ENCODE measurements around the gene FNDC10. TPM values are rescaled to one million over a fixed set of nuclear protein-coding genes. Genes with fewer than 3 reads are reported as not detected.

FNDC10 gene
- total and polyA plus RNA-seq, 9 of the 15 experiments (the other 6 are each of a cell fraction or from before 2014, with no cell fraction given): 0.08 to 6.3 (median 1.6) TPM

DNA sequence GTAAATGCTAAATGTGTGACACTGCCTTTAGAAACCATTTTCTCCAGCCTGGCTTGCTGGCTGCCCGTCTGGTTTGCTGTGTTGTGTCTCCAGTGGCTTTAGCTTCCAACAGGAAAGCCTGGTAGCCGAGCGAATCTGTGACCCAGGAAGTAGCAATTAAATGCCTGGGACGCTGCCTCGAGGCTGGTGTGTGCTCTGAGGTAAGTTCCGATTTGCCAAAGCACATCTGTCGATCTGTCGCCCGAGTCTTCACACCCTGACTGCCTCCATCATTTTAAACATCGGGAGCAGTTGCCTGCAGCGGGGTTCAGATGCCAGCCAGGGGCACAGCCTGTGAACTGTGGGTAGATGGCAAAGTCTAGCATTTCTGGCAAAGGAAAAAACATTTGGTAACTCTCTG, 17.6 kb upstream of the FNDC10 start:
- FAIRE-seq (no peak), ATAC-seq (no peak), DNase-seq (ENCODE audit: extremely low read depth in 1 of 4, low spot score in 3 of 4) (no peak)
- Histone ChIP-seq H3K27ac (ENCODE audit: extremely low read depth, low read depth, low read length) (no peak overlapping the region), H4K20me1 (replicated peaks; ENCODE audit: control insufficient read depth, insufficient read depth, low read length) (peaks cover 24% of the 10 kb centered on the region; the same call in 1 of the 2 replicates), H3K9me1 (ENCODE audit: control insufficient read depth, insufficient read depth, low read length) (no peaks in the 10 kb centered on the region), H3K36me3 (ENCODE audit: control insufficient read depth, insufficient read depth, low read length) (peaks cover 9% of the 10 kb centered on the region; the same call in 2 of the 3 replicates), H3K9ac (ENCODE audit: insufficient read depth in 1 of 2, low read depth in 2 of 2, low read length in 2 of 2) (peak overlapping the region in 1 of 2 experiments; percentile 47; a peak in 1 of 4 replicates), H3K4me1 (replicated peaks in 1 of 2; ENCODE audit: control insufficient read depth in 2 of 2, insufficient read depth in 2 of 2, low read length in 2 of 2) (peaks cover 13 to 85% of the 10 kb centered on the region in 2 experiments; a peak in 4 of 5 replicates), H3K4me3 (no peak overlapping the region), H3K27me3 (ENCODE audit: control insufficient read depth in 2 of 2, insufficient read depth in 2 of 2, low read length in 2 of 2) (no peaks in the 10 kb centered on the region), H3K9me3 (replicated peaks; ENCODE audit: control insufficient read depth, insufficient read depth, low read depth, low read length) (no peaks in the 10 kb centered on the region), H3K79me2 (ENCODE audit: control insufficient read depth, insufficient read depth, low read length) (peaks cover 31% of the 10 kb centered on the region), H2AFZ (ENCODE audit: low read depth, low read length) (no peak overlapping the region), H3K4me2 (ENCODE audit: insufficient read depth, low read length) (no peak overlapping the region)
- 87% methylated on average over 11 of the region's 11 CpGs for WGBS (ENCODE audit: insufficient coverage, low coverage, missing lambda C conversion rate)
- ChIA-PET POLR2A (interaction anchor here (0.6 kb wide), 1 partner anchor 135 kb away, joined by 3 read pairs; no protein-coding TSS in a partner anchor), CTCF (ENCODE audit: low intra/inter-chr PET ratio) (no interaction called here)
- in situ Hi-C loops (cut with MboI): no loop called here
- TF ChIP-seq ZBTB34 (CRISPR knock-in tag; IDR thresholded peaks at IDR 0.05): no peak
- TF ChIP-seq, protein P1, sequence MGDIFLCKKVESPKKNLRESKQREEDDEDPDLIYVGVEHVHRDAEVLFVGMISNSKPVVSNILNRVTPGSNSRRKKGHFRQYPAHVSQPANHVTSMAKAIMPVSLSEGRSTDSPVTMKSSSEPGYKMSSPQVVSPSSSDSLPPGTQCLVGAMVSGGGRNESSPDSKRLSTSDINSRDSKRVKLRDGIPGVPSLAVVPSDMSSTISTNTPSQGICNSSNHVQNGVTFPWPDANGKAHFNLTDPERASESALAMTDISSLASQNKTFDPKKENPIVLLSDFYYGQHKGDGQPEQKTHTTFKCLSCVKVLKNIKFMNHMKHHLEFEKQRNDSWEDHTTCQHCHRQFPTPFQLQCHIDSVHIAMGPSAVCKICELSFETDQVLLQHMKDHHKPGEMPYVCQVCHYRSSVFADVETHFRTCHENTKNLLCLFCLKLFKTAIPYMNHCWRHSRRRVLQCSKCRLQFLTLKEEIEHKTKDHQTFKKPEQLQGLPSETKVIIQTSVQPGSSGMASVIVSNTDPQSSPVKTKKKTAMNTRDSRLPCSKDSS (IDR thresholded peaks at IDR 0.05; ENCODE audit: low read depth, partially characterized antibody): no peak
- TF ChIP-seq ZNF407 (IDR thresholded peaks at IDR 0.05; ENCODE audit: low read depth): no peak
- TSS peak; percentile 74 for BruUV-seq (replicated peaks)
- intact Hi-C loops (cut with micrococcal nuclease): no loop called here

Data from K562 (cell line).